ENCODE measurements around the gene ZNF414.

GRCh38 chr19:8503510-8503909, 10.5 kb downstream of the ZNF414 start:
- no peak for TF ChIP-seq CTCF (IDR thresholded peaks at IDR 0.05)
- TF ChIP-seq POLR2A (IDR thresholded peaks at IDR 0.05): no peak
- no peak for TF ChIP-seq EP300 (IDR thresholded peaks at IDR 0.05)

All from tibial nerve (tissue), 4 donors.